ENCODE measurements around the gene COL5A1. TPM values are rescaled to one million over a fixed set of nuclear protein-coding genes. Genes with fewer than 3 reads are reported as not detected.

Gene COL5A1
- total and polyA plus RNA-seq, 2 donors from 2014 or later: 2.4 to 23.8 TPM

GRCh38 chr9:134828892-134829291 lies 187.3 kb downstream of the COL5A1 start:
- FAIRE-seq: no peak
- Histone ChIP-seq H3K9me3 (ENCODE audit: control insufficient read depth in 2 of 3, insufficient read depth in 1 of 3, low read length in 3 of 3) (no peaks in the 10 kb centered on the region), H3K4me3 (ENCODE audit: low read length in 3 of 3) (no peak overlapping the region), H3K27ac (ENCODE audit: low read depth in 2 of 2, low read length in 2 of 2) (no peak overlapping the region), H3K27me3 (ENCODE audit: control insufficient read depth, insufficient read depth, low read length) (no peaks in the 10 kb centered on the region), H3K9ac (ENCODE audit: low read length in 3 of 3) (no peak overlapping the region), H3K4me1 (ENCODE audit: control insufficient read depth in 2 of 3, insufficient read depth in 2 of 3, low read depth in 1 of 3, low read length in 3 of 3) (no peaks in the 10 kb centered on the region), H3K36me3 (ENCODE audit: control insufficient read depth in 2 of 3, insufficient read depth in 3 of 3, low read length in 3 of 3) (peaks cover 0 to 6% (median 5%) of the 10 kb centered on the region in 3 donors)
- intact Hi-C loops (cut with DNase I): no loop called here
- no peak for TF ChIP-seq CTCF (IDR thresholded peaks at IDR 0.05; ENCODE audit: borderline replicate concordance, extremely low read depth, insufficient read depth)
- DNase-seq: no peak

- FAIRE-seq (no peak), DNase-seq (peak in 1 of 5 donors; percentile 55)
- Histone ChIP-seq H3K9me3 (ENCODE audit: control insufficient read depth in 2 of 3, insufficient read depth in 1 of 3, low read length in 3 of 3) (no peaks in the 10 kb centered on the region), H3K36me3 (ENCODE audit: control insufficient read depth in 2 of 3, insufficient read depth in 3 of 3, low read length in 3 of 3) (peaks cover 0 to 6% (median 5%) of the 10 kb centered on the region in 3 donors), H3K4me3 (ENCODE audit: low read length in 3 of 3) (no peak overlapping the region), H3K27ac (ENCODE audit: low read depth in 2 of 2, low read length in 2 of 2) (no peak overlapping the region), H3K27me3 (ENCODE audit: control insufficient read depth, insufficient read depth, low read length) (no peaks in the 10 kb centered on the region), H3K4me1 (ENCODE audit: control insufficient read depth in 2 of 3, insufficient read depth in 2 of 3, low read depth in 1 of 3, low read length in 3 of 3) (no peaks in the 10 kb centered on the region), H3K9ac (ENCODE audit: low read length in 3 of 3) (no peak overlapping the region)
- intact Hi-C loops (cut with DNase I): no loop called here
- no peak for TF ChIP-seq CTCF (IDR thresholded peaks at IDR 0.05; ENCODE audit: borderline replicate concordance, extremely low read depth, insufficient read depth)
These were observed 187.8 kb downstream of the COL5A1 start for GRCh38 chr9:134829356-134829937.

GRCh38 chr9:134830126-134830525 lies 188.5 kb downstream of the COL5A1 start:
- no peak for TF ChIP-seq CTCF (IDR thresholded peaks at IDR 0.05; ENCODE audit: borderline replicate concordance, extremely low read depth, insufficient read depth)
- Histone ChIP-seq H3K27me3 (ENCODE audit: control insufficient read depth, insufficient read depth, low read length) (no peaks in the 10 kb centered on the region), H3K4me3 (ENCODE audit: low read length in 3 of 3) (no peak overlapping the region), H3K9ac (ENCODE audit: low read length in 3 of 3) (no peak overlapping the region), H3K27ac (ENCODE audit: low read depth in 2 of 2, low read length in 2 of 2) (no peak overlapping the region), H3K4me1 (ENCODE audit: control insufficient read depth in 2 of 3, insufficient read depth in 2 of 3, low read depth in 1 of 3, low read length in 3 of 3) (no peaks in the 10 kb centered on the region), H3K9me3 (ENCODE audit: control insufficient read depth in 2 of 3, insufficient read depth in 1 of 3, low read length in 3 of 3) (no peaks in the 10 kb centered on the region), H3K36me3 (ENCODE audit: control insufficient read depth in 2 of 3, insufficient read depth in 3 of 3, low read length in 3 of 3) (peaks cover 0 to 6% (median 5%) of the 10 kb centered on the region in 3 donors)
- intact Hi-C loops (cut with DNase I): no loop called here
- peak in 1 of 5 donors; percentile 70 for DNase-seq
- no peak for FAIRE-seq
